Naive B cell (primary cell): Measurements from ENCODE around the gene ZNF652. TPM values are rescaled to one million over a fixed set of nuclear protein-coding genes. Genes with fewer than 3 reads are reported as not detected.

ENCODE experiments used
- ATAC-seq, 2 donors: fragments of 150-1000 bp; cut with Tn5 transposase; 2 replicates each; pipeline ENCODE4 v1.10.0; 2021; ENCODE audit warnings: low read depth in 2 of 2, mild to moderate bottlenecking in 2 of 2, moderate library complexity in 2 of 2
- DNase-seq: peaks from one replicate; pipeline ENCODE4 v3.0.0; 2022
- H3K27ac Mint-ChIP-seq, 6 donors: one replicate each; pipeline ENCODE4 v1.8.0; 2020 to 2022; ENCODE audit warnings: mild to moderate bottlenecking in 6 of 6, mixed read lengths in 6 of 6, moderate library complexity in 5 of 6, inconsistent platforms in 2 of 6
- H3K27me3 Mint-ChIP-seq, 3 donors: one replicate each; pipeline ENCODE4 v1.8.0; 2021 to 2022; ENCODE audit warnings: mixed read lengths in 3 of 3, mild to moderate bottlenecking in 1 of 3
- H3K36me3 Mint-ChIP-seq, 2 donors: one replicate each; pipeline ENCODE4 v1.8.0; 2020 to 2022; ENCODE audit warnings: mixed read lengths in 2 of 2, inconsistent platforms in 1 of 2, mild to moderate bottlenecking in 1 of 2
- H3K4me1 Mint-ChIP-seq, 3 donors: one replicate each; pipeline ENCODE4 v1.8.0; 2020 to 2022; ENCODE audit warnings: mixed read lengths in 3 of 3, inconsistent platforms in 1 of 3, mild to moderate bottlenecking in 1 of 3, moderate library complexity in 1 of 3
- H3K4me3 Mint-ChIP-seq, 8 donors: one replicate each; pipeline ENCODE4 v1.8.0; 2020 to 2022; ENCODE audit warnings: mild to moderate bottlenecking in 8 of 8, mixed read lengths in 8 of 8, moderate library complexity in 8 of 8, inconsistent platforms in 2 of 8
- H3K9me3 Mint-ChIP-seq, 7 donors: one replicate each; pipeline ENCODE4 v1.8.0; 2020 to 2022; ENCODE audit warnings: mixed read lengths in 7 of 7, mild to moderate bottlenecking in 5 of 7, inconsistent platforms in 2 of 7, moderate library complexity in 1 of 7
- polyA plus RNA-seq, 6 donors: library from polyadenylated mRNA; unstranded; fragments of 300-500 nt; fragmentation: Illumina TruSeq; gene quantifications; one replicate each; pipeline ENCODE4 v1.2.3, GENCODE V29; 2021; ENCODE audit warnings: low read depth in 6 of 6

Gene ZNF652
- 10 to 100 TPM; 16.9 to 38.2 (median 33.7) TPM for polyA plus RNA-seq

GRCh38 chr17:49361902-49362722, at the start of gene ZNF652:
ZNF652 (minus strand) TSS chr17:49362250; CDS start chr17:49317725, 44,525 bp downstream.
- ATAC-seq = peak; percentile 57 to 67
- Mint-ChIP-seq H3K36me3 (no peaks in the 10 kb centered on the region), H3K9me3 (no peaks in the 10 kb centered on the region), H3K4me3 (peak within 1 kb of the TSS; percentile 88 to 98 (median 94)), H3K27ac (peak within 1 kb of the TSS; percentile 93 to 99 (median 97)), H3K4me1 (peaks cover 55 to 61% (median 55%) of the 10 kb centered on the region in 3 donors), H3K27me3 (no peaks in the 10 kb centered on the region)
- DNase-seq = peak; percentile 93

GRCh38 chr17:49409066-49409465, 47.0 kb upstream of the ZNF652 start:
- no peak for DNase-seq
- Mint-ChIP-seq H3K4me3 (peak overlapping the region in 1 of 8 donors; percentile 25), H3K27ac (peak overlapping the region in 1 of 6 donors; percentile 81), H3K4me1 (peaks cover 17 to 41% (median 32%) of the 10 kb centered on the region in 3 donors), H3K27me3 (no peaks in the 10 kb centered on the region), H3K36me3 (peaks cover 20 to 29% of the 10 kb centered on the region in 2 donors), H3K9me3 (no peaks in the 10 kb centered on the region)
- ATAC-seq = no peak

- DNase-seq = peak; percentile 78
- Mint-ChIP-seq H3K4me1 (peaks cover 22 to 43% (median 42%) of the 10 kb centered on the region in 3 donors), H3K27ac (peak overlapping the region; percentile 28 to 93 (median 60)), H3K27me3 (no peaks in the 10 kb centered on the region), H3K36me3 (peaks cover 20 to 29% of the 10 kb centered on the region in 2 donors), H3K9me3 (no peaks in the 10 kb centered on the region), H3K4me3 (peak overlapping the region in 2 of 8 donors; percentile 41 to 57)
- ATAC-seq = peak; percentile 73 to 84
Measured at GRCh38 chr17:49407981-49408501, 46.0 kb upstream of the ZNF652 start.

- Mint-ChIP-seq H3K27ac (peak overlapping the region in 2 of 6 donors; percentile 65 to 70), H3K9me3 (no peaks in the 10 kb centered on the region), H3K27me3 (no peaks in the 10 kb centered on the region), H3K36me3 (peaks cover 17 to 24% of the 10 kb centered on the region in 2 donors), H3K4me3 (no peak overlapping the region), H3K4me1 (peaks cover 24 to 49% (median 44%) of the 10 kb centered on the region in 3 donors)
- ATAC-seq (no peak), DNase-seq (no peak)
Measured at GRCh38 chr17:49407086-49407485, 45.0 kb upstream of the ZNF652 start.

- Mint-ChIP-seq H3K4me1 (peaks cover 24 to 48% (median 43%) of the 10 kb centered on the region in 3 donors), H3K9me3 (no peaks in the 10 kb centered on the region), H3K36me3 (peaks cover 12 to 19% of the 10 kb centered on the region in 2 donors), H3K4me3 (no peak overlapping the region), H3K27ac (peak overlapping the region in 2 of 6 donors; percentile 44 to 70), H3K27me3 (no peaks in the 10 kb centered on the region)
- ATAC-seq = no peak
- DNase-seq = no peak
Measured at GRCh38 chr17:49406421-49407061, 44.5 kb upstream of the ZNF652 start.

- Mint-ChIP-seq H3K4me3 (peak overlapping the region in 1 of 8 donors; percentile 76), H3K27ac (peak overlapping the region in 5 of 6 donors; percentile 88 to 96 (median 95)), H3K36me3 (peaks cover 0 to 10% of the 10 kb centered on the region in 2 donors)
Measured at GRCh38 chr17:49404906-49405305, 42.9 kb upstream of the ZNF652 start.

GRCh38 chr17:49404361-49404760, 42.3 kb upstream of the ZNF652 start:
- Mint-ChIP-seq H3K9me3 (no peaks in the 10 kb centered on the region), H3K27ac (peak overlapping the region; percentile 88 to 96 (median 94)), H3K36me3 (peaks cover 0 to 10% of the 10 kb centered on the region in 2 donors), H3K4me3 (peak overlapping the region; percentile 10 to 82 (median 64)), H3K4me1 (peaks cover 24 to 53% (median 41%) of the 10 kb centered on the region in 3 donors), H3K27me3 (no peaks in the 10 kb centered on the region)
- peak; percentile 66 for DNase-seq
- ATAC-seq = peak; percentile 77 to 87

More at GRCh38 chr17:49404906-49405305, 42.9 kb upstream of the ZNF652 start:
- ATAC-seq (no peak), DNase-seq (no peak)
- Mint-ChIP-seq H3K27me3 (no peaks in the 10 kb centered on the region), H3K4me1 (peaks cover 24 to 53% (median 41%) of the 10 kb centered on the region in 3 donors), H3K9me3 (no peaks in the 10 kb centered on the region)

- Mint-ChIP-seq H3K27me3 (no peaks in the 10 kb centered on the region), H3K27ac (peak overlapping the region; percentile 88 to 96 (median 94)), H3K4me1 (peaks cover 24 to 50% (median 41%) of the 10 kb centered on the region in 3 donors), H3K9me3 (no peaks in the 10 kb centered on the region), H3K4me3 (peak overlapping the region in 7 of 8 donors; percentile 24 to 82 (median 67)), H3K36me3 (peaks cover 0 to 10% of the 10 kb centered on the region in 2 donors)
- ATAC-seq = peak; percentile 3 to 14
- peak; percentile 8 for DNase-seq
Measured at GRCh38 chr17:49403514-49404289, 41.7 kb upstream of the ZNF652 start.

- ATAC-seq = no peak
- H3K27ac Mint-ChIP-seq = peak overlapping the region in 5 of 6 donors; percentile 54 to 91 (median 84)
- no peaks in the 10 kb centered on the region for H3K9me3 Mint-ChIP-seq
- no peak for DNase-seq
- peaks cover 18 to 40% (median 31%) of the 10 kb centered on the region in 3 donors for H3K4me1 Mint-ChIP-seq
- no peaks in the 10 kb centered on the region for H3K27me3 Mint-ChIP-seq
- H3K4me3 Mint-ChIP-seq = peak overlapping the region in 1 of 8 donors; percentile 82
- H3K36me3 Mint-ChIP-seq = peaks cover 0 to 10% of the 10 kb centered on the region in 2 donors
Measured at GRCh38 chr17:49402706-49403105, 40.7 kb upstream of the ZNF652 start.

- DNase-seq (no peak), ATAC-seq (no peak)
- Mint-ChIP-seq H3K27ac (peak overlapping the region in 5 of 6 donors; percentile 54 to 91 (median 84)), H3K4me1 (peaks cover 18 to 38% (median 29%) of the 10 kb centered on the region in 3 donors), H3K27me3 (no peaks in the 10 kb centered on the region), H3K9me3 (no peaks in the 10 kb centered on the region), H3K4me3 (peak overlapping the region in 1 of 8 donors; percentile 34), H3K36me3 (peaks cover 0 to 10% of the 10 kb centered on the region in 2 donors)
Measured at GRCh38 chr17:49401971-49402611, 40.0 kb upstream of the ZNF652 start.

GRCh38 chr17:49399995-49400394, 37.9 kb upstream of the ZNF652 start:
- Mint-ChIP-seq H3K27me3 (no peaks in the 10 kb centered on the region), H3K9me3 (no peaks in the 10 kb centered on the region), H3K4me1 (peaks cover 20 to 37% (median 30%) of the 10 kb centered on the region in 3 donors), H3K4me3 (no peak overlapping the region), H3K36me3 (no peaks in the 10 kb centered on the region), H3K27ac (no peak overlapping the region)
- no peak for ATAC-seq
- no peak for DNase-seq

GRCh38 chr17:49397586-49397985, 35.5 kb upstream of the ZNF652 start:
- H3K4me3 Mint-ChIP-seq = no peak overlapping the region
- DNase-seq (no peak), ATAC-seq (no peak)
- H3K27ac Mint-ChIP-seq = peak overlapping the region in 1 of 6 donors; percentile 30
- H3K9me3 Mint-ChIP-seq = no peaks in the 10 kb centered on the region
- no peaks in the 10 kb centered on the region for H3K36me3 Mint-ChIP-seq
- no peaks in the 10 kb centered on the region for H3K27me3 Mint-ChIP-seq
- peaks cover 15 to 36% (median 23%) of the 10 kb centered on the region in 3 donors for H3K4me1 Mint-ChIP-seq
